Pancreas (tissue), 10 donors: ENCODE measurements around the gene MTERF1. TPM values are rescaled to one million over a fixed set of nuclear protein-coding genes. Genes with fewer than 3 reads are reported as not detected.
"Not testable (repeated sequence)": the region's sequence is repeated elsewhere in the genome, so short reads cannot be mapped to it uniquely, and the experiment has no call there.

Experiments used
- ATAC-seq, 4 donors: fragments of 200-7000 bp; cut with Tn5 transposase; one replicate each; pipeline versions ENCODE4 v1.8.0 to v1.9.1; 2020; ENCODE audit warnings: mild to moderate bottlenecking in 4 of 4, moderate library complexity in 4 of 4
- DNase-seq, 6 donors: peaks; one replicate each; pipeline ENCODE4 v3.0.0-alpha.2; 2020
- FAIRE-seq: peaks from 2 replicates; lab custom pipeline; 2012; peaks lifted over from hg19 to GRCh38; lab: Jason Lieb, UNC
- H3K27ac ChIP-seq, 4 donors: fragments of 200-600 bp; sonication (generic); 1 replicate in 3 of 4; 2 replicates in 1 of 4; pipeline versions ENCODE4 v1.5.0 to v1.8.0; 2020
- H3K27me3 ChIP-seq, 4 donors: fragments of 200-600 bp; one replicate each; pipeline ENCODE4 v1.8.0; 2021
- H3K36me3 ChIP-seq, 3 donors: fragments of 200-600 bp; sonication (generic) in 1 of 3; one replicate each; pipeline versions ENCODE4 v1.5.0 to v1.8.0; 2020 to 2021
- H3K4me1 ChIP-seq, 3 donors: fragments of 200-600 bp; one replicate each; pipeline ENCODE4 v1.8.0; 2021
- H3K4me3 ChIP-seq, 4 donors: fragments of 200-600 bp; sonication (generic) in 2 of 4; one replicate each; pipeline versions ENCODE4 v1.5.0 to v1.8.0; 2020 to 2021
- H3K9me3 ChIP-seq, 4 donors: fragments of 200-600 bp; one replicate each; pipeline ENCODE4 v1.8.0; 2021
- whole genome bisulfite sequencing, 2 donors: extraction: QIAGEN DNeasy Blood & Tissue Kit; methylation state at CpG; one replicate each; pipeline ENCODE4 v1.1.7; 2013; 5-methylcytosine and 5-hydroxymethylcytosine counted together
- intact Hi-C, 3 donors: fragments of 100-400 bp; cut with DNase I; formaldehyde crosslinking; loops; one replicate each; pipeline versions ENCODE4 v1.11.1 to v1.14.2; 2022
- polyA plus RNA-seq, 2 donors: library from polyadenylated mRNA; stranded (reverse); fragments of 200-250 nt; gene quantifications; one replicate each; pipeline ENCODE4 v1.2.3, GENCODE V29; 2013
- total RNA-seq, 6 donors: library from RNA; stranded (reverse); fragmentation: NEBNext Ultra II Directional in 4 of 6; extraction: Animal tissue kit (Norgen Biotek cat#: 25700) in 4 of 6; gene quantifications; one replicate each; pipeline versions ENCODE4 v1.2.1 to v1.2.4, GENCODE V29; 2021 to 2023
- TF ChIP-seq, protein P1 (sequence below), 4 donors: fragments of 200-600 bp; sonication (generic) in 3 of 4; IDR thresholded peaks; one replicate each; pipeline versions ENCODE4 v1.5.0 to v1.8.0; 2021; ENCODE audit warnings: antibody characterized with exemption in 4 of 4
- donor health status: healthy with polysubstance abuse.
- donor health status: DM: no; HTN: no; CAD: no; lungs with moderate emphysema.
- donor health status: DM: no; HTN: no; CAD: no.
- donor health status: control.
- donor health status: control.
- donor health status: Bipolar disorder and iron deficiency.
- donor health status: DM: yes; HTN: yes; CAD: no.
- donor health status: DM: no; HTN: no; CAD: no.
- donor health status: DM: no; HTN: no; CAD: no.
- donor health status: DM: yes; HTN: yes; CAD: no.

MTERF1 gene
- total and polyA plus RNA-seq, 8 donors, result 1.9 to 9.0 (median 4.9) TPM

DNA sequence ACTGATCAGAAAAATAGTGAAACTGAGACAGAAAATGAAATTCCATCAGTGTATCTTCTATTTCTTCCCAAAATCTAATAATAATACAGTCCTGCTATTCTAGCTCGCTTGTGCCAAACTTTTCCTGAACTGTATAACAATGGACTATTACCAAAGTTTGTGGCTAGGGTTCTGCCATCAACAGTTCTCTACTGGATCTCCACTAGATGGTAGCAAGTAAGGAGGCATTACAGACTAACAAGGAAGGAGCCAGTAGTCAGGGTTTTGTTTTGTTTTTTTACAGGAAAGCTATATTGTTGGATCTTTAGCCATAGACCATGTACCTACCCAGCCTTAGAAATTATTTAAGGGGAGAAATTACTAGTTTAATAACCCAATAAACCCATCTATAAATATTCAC lies 10.8 kb downstream of the MTERF1 start:
- TF ChIP-seq, protein P1, sequence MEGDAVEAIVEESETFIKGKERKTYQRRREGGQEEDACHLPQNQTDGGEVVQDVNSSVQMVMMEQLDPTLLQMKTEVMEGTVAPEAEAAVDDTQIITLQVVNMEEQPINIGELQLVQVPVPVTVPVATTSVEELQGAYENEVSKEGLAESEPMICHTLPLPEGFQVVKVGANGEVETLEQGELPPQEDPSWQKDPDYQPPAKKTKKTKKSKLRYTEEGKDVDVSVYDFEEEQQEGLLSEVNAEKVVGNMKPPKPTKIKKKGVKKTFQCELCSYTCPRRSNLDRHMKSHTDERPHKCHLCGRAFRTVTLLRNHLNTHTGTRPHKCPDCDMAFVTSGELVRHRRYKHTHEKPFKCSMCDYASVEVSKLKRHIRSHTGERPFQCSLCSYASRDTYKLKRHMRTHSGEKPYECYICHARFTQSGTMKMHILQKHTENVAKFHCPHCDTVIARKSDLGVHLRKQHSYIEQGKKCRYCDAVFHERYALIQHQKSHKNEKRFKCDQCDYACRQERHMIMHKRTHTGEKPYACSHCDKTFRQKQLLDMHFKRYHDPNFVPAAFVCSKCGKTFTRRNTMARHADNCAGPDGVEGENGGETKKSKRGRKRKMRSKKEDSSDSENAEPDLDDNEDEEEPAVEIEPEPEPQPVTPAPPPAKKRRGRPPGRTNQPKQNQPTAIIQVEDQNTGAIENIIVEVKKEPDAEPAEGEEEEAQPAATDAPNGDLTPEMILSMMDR (IDR thresholded peaks at IDR 0.05), result no peak
- no peak for ATAC-seq
- no peaks in the 10 kb centered on the region for H3K4me1 ChIP-seq
- intact Hi-C loops, result no loop called here
- H3K36me3 ChIP-seq, result no peaks in the 10 kb centered on the region
- DNase-seq, result no peak
- H3K4me3 ChIP-seq, result no peak overlapping the region
- H3K27me3 ChIP-seq, result no peaks in the 10 kb centered on the region
- 79 to 93% methylated on average over 1 of the region's 1 CpG for WGBS, 2 donors
- FAIRE-seq, result no peak
- H3K27ac ChIP-seq, result no peak overlapping the region
- no peaks in the 10 kb centered on the region for H3K9me3 ChIP-seq

- WGBS, 2 donors, result 33 to 38% methylated on average over 2 of the region's 2 CpGs
- FAIRE-seq (no peak), ATAC-seq (no peak), DNase-seq (no peak)
- Histone ChIP-seq H3K4me1 (no peaks in the 10 kb centered on the region), H3K27ac (no peak overlapping the region), H3K4me3 (no peak overlapping the region), H3K9me3 (no peaks in the 10 kb centered on the region), H3K36me3 (no peaks in the 10 kb centered on the region), H3K27me3 (no peaks in the 10 kb centered on the region)
- TF ChIP-seq, protein P1 (IDR thresholded peaks at IDR 0.05), result no peak
- intact Hi-C loops, result no loop called here
These were observed 13.8 kb downstream of the MTERF1 start for GRCh38 chr7:91866599-91867148.

GRCh38 chr7:91865511-91865910 lies 15.0 kb downstream of the MTERF1 start:
- DNase-seq (no peak), ATAC-seq (no peak), FAIRE-seq (no peak)
- Histone ChIP-seq H3K27ac (no peak overlapping the region), H3K4me1 (no peaks in the 10 kb centered on the region), H3K36me3 (no peaks in the 10 kb centered on the region), H3K9me3 (no peaks in the 10 kb centered on the region), H3K27me3 (no peaks in the 10 kb centered on the region), H3K4me3 (no peak overlapping the region)
- WGBS, 2 donors, result 92 to 93% methylated on average over 2 of the region's 2 CpGs
- intact Hi-C loops, result no loop called here
- TF ChIP-seq, protein P1 (IDR thresholded peaks at IDR 0.05), result no peak

DNA sequence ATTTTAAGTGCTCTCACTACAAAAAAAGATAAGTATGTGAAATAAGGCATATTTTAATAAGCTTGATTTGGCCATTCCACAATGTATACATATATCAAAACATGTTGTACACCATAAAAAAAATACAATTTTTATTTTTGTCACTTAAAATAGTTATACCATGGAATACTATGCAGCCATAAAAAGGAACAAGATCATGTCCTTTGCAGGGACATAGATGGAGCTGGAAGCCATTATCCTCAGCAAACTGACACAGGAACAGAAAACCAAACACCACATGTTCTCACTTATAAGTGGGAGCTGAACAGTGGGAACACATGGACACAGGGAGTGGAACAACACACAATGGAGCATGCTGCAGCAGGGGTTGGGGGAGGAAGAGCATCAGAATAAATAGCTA lies 15.9 kb downstream of the MTERF1 start:
- ATAC-seq, H3K27ac ChIP-seq, intact Hi-C loops, H3K27me3 ChIP-seq, DNase-seq, H3K4me3 ChIP-seq, H3K9me3 ChIP-seq, FAIRE-seq, H3K36me3 ChIP-seq, H3K4me1 ChIP-seq: not testable (repeated sequence)

DNA sequence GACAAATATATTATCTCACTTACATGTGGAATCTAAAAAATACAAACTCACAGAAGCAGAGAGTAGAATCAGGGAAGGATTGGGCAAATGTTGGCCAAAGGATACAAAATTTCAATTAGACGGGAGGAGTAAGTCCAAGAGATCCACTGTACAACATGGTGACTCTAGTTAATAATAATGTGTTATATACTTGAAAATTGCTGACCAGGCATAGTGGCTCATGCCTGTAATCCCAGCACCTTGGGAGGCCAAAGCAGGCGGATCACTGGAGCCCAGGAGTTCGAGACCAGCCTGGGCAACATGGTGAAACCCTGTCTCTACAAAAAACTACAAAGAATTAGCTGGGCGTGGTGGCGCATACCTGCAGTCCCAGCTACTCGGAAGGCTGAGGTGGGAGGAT lies 16.4 kb downstream of the MTERF1 start:
- DNase-seq, result no peak
- FAIRE-seq, result no peak
- Histone ChIP-seq H3K4me3 (no peak overlapping the region), H3K27me3 (no peaks in the 10 kb centered on the region), H3K27ac (no peak overlapping the region), H3K36me3 (no peaks in the 10 kb centered on the region), H3K4me1 (no peaks in the 10 kb centered on the region), H3K9me3 (no peaks in the 10 kb centered on the region)
- ATAC-seq, result no peak
- intact Hi-C loops, result no loop called here
- TF ChIP-seq, protein P1 (IDR thresholded peaks at IDR 0.05), result no peak
- 98% methylated on average over 6 of the region's 6 CpGs for WGBS, 2 donors
